ENCODE measurements around the gene TDRD9. TPM values are rescaled to one million over a fixed set of nuclear protein-coding genes. Genes with fewer than 3 reads are reported as not detected.

The TDRD9 gene
- total RNA-seq, 1 donor, result 0.45 TPM

- no peak for TF ChIP-seq CTCF (IDR thresholded peaks at IDR 0.05; ENCODE audit: insufficient read depth, low read length)
- no peak overlapping the region for H3K4me3 ChIP-seq (ENCODE audit: low read depth, low read length)
Observed at GRCh38 chr14:104081261-104081835, 153.1 kb downstream of the TDRD9 start.

DNA sequence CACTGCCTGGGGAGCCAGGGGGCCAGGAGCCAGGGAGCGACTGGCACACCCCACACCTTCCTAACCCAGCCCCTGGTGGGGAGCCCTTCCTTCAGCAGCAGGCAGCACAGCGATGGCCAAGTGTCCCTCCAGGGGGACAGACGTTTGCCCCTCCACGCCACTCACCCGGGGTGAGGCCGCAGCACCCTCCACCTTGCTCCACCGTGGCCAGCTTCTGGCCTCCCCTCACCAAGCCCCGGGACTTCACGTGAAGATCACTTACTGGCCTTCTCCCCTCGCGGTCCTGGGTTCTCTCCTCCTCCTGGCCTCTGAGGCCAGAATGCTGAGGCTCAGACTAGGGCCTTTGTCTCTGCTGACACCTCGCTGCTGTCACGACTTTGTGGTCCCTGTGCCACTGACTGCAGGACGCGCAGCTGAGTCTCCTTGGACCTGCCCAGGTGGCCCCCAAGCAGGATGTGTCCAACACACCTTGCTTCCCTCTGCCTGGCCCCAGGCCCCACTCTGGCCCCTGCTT, 153.8 kb downstream of the TDRD9 start:
- no peak for DNase-seq (ENCODE audit: low read depth)
- no peak for TF ChIP-seq CTCF (IDR thresholded peaks at IDR 0.05; ENCODE audit: insufficient read depth, low read length)
- no peak overlapping the region for H3K4me3 ChIP-seq (ENCODE audit: low read depth, low read length)

More at GRCh38 chr14:104081261-104081835, 153.1 kb downstream of the TDRD9 start:
- no peak for DNase-seq (ENCODE audit: low read depth)

- no peak for TF ChIP-seq CTCF (IDR thresholded peaks at IDR 0.05; ENCODE audit: insufficient read depth, low read length)
- no peak overlapping the region for H3K4me3 ChIP-seq (ENCODE audit: low read depth, low read length)
- no peak for DNase-seq (ENCODE audit: low read depth)
Observed at GRCh38 chr14:104082807-104083206, 154.6 kb downstream of the TDRD9 start.

- DNase-seq (ENCODE audit: low read depth), result no peak
- no peak for TF ChIP-seq CTCF (IDR thresholded peaks at IDR 0.05; ENCODE audit: insufficient read depth, low read length)
- no peak overlapping the region for H3K4me3 ChIP-seq (ENCODE audit: low read depth, low read length)
Observed at GRCh38 chr14:104084251-104085002, 156.2 kb downstream of the TDRD9 start.

GRCh38 chr14:104085032-104085888, 157.0 kb downstream of the TDRD9 start, which contains the start of gene ASPG:
Gene ASPG (plus strand): TSS chr14:104085700. CDS start chr14:104085771, 71 bp downstream.
- TF ChIP-seq CTCF (IDR thresholded peaks at IDR 0.05; ENCODE audit: insufficient read depth, low read length), result no peak
- no peak for DNase-seq (ENCODE audit: low read depth)
- no peak within 1 kb of the TSS for H3K4me3 ChIP-seq (ENCODE audit: low read depth, low read length)

DNA sequence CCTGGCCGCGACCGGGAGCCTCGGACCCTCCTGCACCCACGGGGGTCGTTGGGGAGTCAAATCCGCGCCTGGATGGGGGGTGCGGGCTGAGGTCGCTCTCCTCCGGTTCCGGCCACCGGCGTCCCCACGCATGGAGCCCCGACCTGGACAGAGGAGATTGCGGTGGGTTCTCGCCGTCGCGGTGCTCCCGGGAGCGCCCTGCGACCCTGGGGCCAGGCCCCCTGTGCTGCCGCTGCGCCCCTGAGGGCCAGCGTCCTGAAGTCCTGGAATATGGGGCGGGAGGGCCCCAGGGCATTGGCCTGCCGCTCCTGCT, 157.6 kb downstream of the TDRD9 start:
- no peak overlapping the region for H3K4me3 ChIP-seq (ENCODE audit: low read depth, low read length)
- DNase-seq (ENCODE audit: low read depth), result no peak
- no peak for TF ChIP-seq CTCF (IDR thresholded peaks at IDR 0.05; ENCODE audit: insufficient read depth, low read length)

All from fibroblast of the aortic adventitia (primary cell).